HG02884 (cell line): ENCODE data around the gene ERCC6L2.
A peak's percentile ranks its signal among the peaks of the same experiment; 100 is the strongest.

Experiments used
- ATAC-seq: cut with Tn5 transposase; IDR thresholded peaks from one replicate; pipeline ENCODE4 v1.9.1; 2021; ENCODE audit warnings: mild to moderate bottlenecking, moderate library complexity; ENCODE audit not compliant: unreplicated experiment

The ERCC6L2 gene

DNA sequence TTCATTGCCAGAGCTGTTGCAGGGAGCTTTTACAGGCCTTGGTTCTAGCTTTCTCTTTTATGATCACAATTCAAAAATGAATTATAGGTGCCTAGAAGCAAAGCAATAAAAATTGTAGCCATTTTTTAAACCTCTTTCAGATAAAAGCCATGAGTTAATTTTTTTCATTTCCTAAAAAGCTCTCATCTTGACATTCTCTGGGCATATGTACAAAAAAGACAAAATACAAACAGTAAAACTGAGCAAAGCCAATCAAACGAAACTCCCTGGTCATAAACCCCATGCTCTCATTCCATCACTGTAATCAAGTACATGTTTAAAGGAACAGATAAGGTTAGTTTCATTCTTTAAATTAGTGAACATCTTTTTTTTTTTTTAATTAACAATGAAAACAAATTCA, 101.9 kb downstream of the ERCC6L2 start:
- ATAC-seq: no peak

DNA sequence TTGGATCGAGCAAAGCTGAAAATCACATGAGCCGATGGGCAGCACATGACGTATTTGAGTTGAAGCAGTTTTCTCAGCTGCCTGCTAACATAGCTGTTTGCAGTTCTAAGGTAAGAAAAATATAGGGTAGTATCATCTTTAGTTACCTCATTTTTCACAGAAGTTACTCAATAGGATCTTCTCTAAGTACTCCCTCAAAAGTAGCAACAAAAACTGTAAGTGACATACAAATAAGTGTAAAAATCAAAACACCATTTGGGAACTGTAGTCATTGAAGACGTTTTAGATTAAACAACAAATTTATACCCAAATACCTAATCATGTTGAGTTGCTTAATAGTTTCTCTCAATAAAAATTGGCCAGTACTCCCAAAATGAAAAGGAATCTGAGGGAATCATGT, 102.6 kb downstream of the ERCC6L2 start:
- ATAC-seq: no peak

DNA sequence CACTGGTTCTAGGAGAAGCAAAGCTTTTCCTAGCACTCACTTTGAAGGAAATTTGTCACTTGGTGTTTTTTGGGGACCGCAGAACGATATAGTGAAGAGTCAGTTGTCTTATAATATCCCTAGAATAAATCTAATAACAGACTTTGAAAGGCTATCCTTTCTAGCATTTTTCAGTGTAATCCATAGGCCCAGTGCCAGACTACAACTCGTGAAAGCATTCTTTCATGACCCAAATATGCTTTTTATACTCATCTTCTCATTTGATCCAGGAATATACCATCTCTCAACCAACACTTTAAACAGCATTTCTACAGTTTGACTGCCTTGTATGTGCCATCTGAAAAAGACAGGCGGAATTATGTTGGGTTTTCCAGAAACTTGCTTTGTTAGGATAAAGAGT, 104.0 kb downstream of the ERCC6L2 start:
- no peak for ATAC-seq

- ATAC-seq: no peak
These were observed 105.0 kb downstream of the ERCC6L2 start for GRCh38 chr9:95980262-95981125.

- ATAC-seq: no peak
These were observed 106.4 kb downstream of the ERCC6L2 start for GRCh38 chr9:95981761-95982390.

GRCh38 chr9:95985440-95986055, 110.1 kb downstream of the ERCC6L2 start:
- no peak for ATAC-seq

GRCh38 chr9:95989297-95989696, 113.8 kb downstream of the ERCC6L2 start:
- no peak for ATAC-seq

- no peak for ATAC-seq
These were observed 115.8 kb downstream of the ERCC6L2 start for GRCh38 chr9:95991326-95991725.

GRCh38 chr9:95992536-95992935, 117.0 kb downstream of the ERCC6L2 start:
- no peak for ATAC-seq

- ATAC-seq: no peak
These were observed 117.8 kb downstream of the ERCC6L2 start for GRCh38 chr9:95993337-95993736.

DNA sequence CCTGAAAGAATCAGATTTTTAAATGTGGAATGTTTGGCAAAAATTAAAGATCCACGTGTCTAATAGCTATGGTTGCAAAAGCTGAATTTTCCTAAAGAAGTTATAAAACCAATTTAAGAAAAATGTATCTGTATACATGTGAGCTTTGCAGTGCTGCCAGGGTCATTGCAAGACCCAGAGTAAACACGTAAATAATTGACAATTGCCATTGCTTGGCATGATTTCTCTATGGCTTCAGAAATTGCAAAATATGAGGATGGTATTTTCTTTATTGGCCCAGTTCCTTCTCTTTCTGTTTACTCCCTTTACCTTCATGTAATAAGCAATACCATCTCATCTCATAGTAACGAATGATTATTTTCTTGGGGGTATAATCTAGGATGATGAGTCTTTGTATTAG, 123.9 kb downstream of the ERCC6L2 start:
- no peak for ATAC-seq

GRCh38 chr9:96004379-96004778, 128.9 kb downstream of the ERCC6L2 start:
- no peak for ATAC-seq

GRCh38 chr9:96006296-96006879, 130.9 kb downstream of the ERCC6L2 start:
- ATAC-seq: no peak

- no peak for ATAC-seq
These were observed 131.5 kb downstream of the ERCC6L2 start for GRCh38 chr9:96006961-96007360.

- ATAC-seq: no peak
These were observed 133.2 kb downstream of the ERCC6L2 start for GRCh38 chr9:96008502-96009222.

DNA sequence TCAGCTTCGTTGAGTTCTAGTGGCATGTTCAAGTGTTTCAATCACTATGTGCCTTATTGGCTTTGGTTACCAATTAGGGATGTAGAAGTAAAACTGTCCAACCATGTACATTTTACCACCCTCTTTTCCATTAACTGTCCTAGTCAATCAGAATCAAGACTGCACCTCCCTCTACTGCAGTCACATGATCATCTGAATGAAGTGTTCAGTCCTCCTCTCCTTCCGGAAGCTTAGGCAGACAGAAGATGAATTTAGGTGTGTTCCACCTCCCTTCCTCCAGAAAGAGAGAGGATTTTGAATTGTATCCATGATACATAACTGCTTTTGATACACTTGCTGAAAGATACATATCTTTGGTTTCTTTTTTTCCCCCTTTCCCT, 133.7 kb downstream of the ERCC6L2 start:
- no peak for ATAC-seq

DNA sequence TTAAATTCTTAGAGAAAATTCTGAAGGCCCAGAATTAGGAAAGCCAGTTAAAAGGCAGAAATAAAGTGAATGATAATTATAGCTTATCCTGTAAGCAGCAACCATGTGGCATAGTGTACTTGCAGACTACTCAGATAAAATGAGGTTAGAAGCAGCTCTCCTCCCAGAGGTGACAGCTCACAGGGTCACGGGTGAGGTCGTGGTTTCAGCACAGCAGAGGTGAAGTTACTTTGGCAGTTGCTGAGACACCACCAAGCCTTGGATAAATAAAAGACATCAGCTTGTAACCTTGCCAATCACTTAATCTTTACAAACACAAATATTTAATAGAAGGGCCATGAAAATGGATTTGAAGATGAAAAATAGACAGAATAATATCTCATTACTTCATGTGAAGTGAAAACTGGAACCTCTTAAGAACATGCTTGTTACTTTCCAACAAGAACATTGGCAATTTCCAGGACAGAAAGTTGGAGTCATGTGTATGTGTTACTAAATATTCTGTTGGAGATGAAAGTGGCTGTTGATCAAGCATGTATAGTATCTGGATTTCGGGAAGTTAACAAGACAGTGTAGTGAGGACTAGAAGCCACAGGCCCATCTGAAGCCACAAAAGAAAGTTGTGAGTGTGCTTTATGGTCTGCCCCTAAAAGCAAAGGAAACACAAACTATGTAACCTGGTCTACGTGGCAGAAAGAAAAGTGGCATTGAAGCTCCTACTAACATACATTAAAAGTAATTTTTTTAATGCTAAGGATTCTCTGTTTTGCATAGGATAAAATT, 134.4 kb downstream of the ERCC6L2 start:
- ATAC-seq: no peak

DNA sequence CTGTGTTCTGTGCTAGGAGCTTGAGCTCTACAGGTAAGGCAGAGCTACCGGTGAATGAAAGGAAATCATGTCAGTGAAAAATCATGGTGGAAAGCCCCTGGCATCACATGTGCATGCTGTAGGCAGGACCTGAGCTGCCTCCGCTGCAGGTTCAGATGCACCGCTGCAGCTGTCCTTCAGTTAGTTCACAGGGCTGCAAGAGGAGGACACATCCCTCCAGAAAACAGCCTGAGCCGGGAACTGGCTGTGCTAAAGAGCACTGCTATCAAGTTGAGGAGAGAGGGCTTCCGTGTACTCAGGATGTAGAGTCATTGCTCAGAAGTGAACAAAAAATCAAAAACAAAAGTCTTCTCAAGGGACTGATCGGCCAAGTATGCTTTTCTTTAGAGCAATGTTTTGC, 138.6 kb downstream of the ERCC6L2 start:
- no peak for ATAC-seq

DNA sequence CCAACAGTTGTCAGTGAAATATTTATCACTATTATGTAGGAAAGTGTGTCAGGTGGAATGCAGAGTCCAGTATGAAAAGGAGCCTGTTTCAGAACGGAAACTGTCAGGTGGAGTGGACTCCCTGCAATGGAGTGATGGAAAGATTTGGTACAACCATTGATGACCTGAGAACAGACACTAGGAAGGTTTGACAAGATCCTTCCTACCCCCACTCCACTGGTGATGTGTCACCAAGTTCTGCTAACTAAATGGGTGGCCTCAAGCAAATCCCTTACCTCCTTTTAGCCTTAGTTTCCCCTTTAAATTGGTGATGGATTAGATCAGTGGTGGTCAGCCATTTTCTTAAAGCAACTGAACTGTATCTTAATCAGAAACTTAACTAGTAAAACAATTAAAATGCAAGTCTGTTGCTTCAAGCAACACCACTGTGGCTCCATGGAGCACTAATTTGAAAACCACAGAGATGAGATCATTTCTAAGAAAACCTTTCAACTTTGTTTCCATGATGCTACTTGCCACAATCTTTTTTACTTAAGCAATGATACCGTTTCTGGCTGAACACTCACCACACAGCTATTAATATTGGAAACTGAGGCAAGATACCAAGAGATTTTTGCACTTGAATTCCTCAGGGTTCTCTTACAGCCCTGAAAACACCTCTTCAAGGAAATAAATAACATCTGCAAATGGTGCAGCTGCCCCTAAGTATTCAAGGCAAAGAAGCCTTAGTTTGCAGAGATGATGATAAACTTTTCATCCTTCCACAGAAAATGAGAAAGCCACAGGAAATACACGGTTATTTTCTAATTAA, 140.6 kb downstream of the ERCC6L2 start:
- ATAC-seq: peak; percentile 61
